Epithelial cell of proximal tubule (primary cell): ENCODE measurements around the gene NAT9. TPM values are rescaled to one million over a fixed set of nuclear protein-coding genes. Genes with fewer than 3 reads are reported as not detected.

ENCODE experiments used
- DNase-seq: peaks from one replicate; pipeline ENCODE4 v3.0.0-alpha.2; 2011; ENCODE audit warnings: low read depth
- H3K4me3 ChIP-seq: 2 replicates; pipeline ENCODE4 v1.5.1; 2011; ENCODE audit warnings: low read depth, mild to moderate bottlenecking, low read length
- CTCF ChIP-seq: conservative IDR thresholded peaks from 2 replicates; pipeline ENCODE4 v1.5.1; 2012; ENCODE audit warnings: low read depth, mild to moderate bottlenecking, low read length
- total RNA-seq: library from RNA; depleted of rRNA; stranded (reverse); fragments of >200 nt; gene quantifications from 2 replicates; pipeline ENCODE4 v1.2.3, GENCODE V29; 2015

The NAT9 gene
- 18.2 and 24.5 TPM in 2 replicates for total RNA-seq

- DNase-seq = no peak
- TF ChIP-seq CTCF = no peak
- H3K4me3 ChIP-seq = peak within 1 kb of the TSS; percentile 93
These were observed at the start of gene NAT9 for GRCh38 chr17:74776044-74776962. Gene NAT9 (minus strand): TSS chr17:74776345. CDS start chr17:74775698, 647 bp downstream.

GRCh38 chr17:74824961-74825627 is 48.9 kb upstream of the NAT9 start:
- DNase-seq = no peak
- no peak for TF ChIP-seq CTCF
- H3K4me3 ChIP-seq = no peak overlapping the region

GRCh38 chr17:74822939-74823367 is 46.8 kb upstream of the NAT9 start:
- no peak for TF ChIP-seq CTCF
- no peak for DNase-seq
- H3K4me3 ChIP-seq = no peak overlapping the region

- no peak overlapping the region for H3K4me3 ChIP-seq
- TF ChIP-seq CTCF = no peak
- no peak for DNase-seq
These were observed 46.3 kb upstream of the NAT9 start for GRCh38 chr17:74822335-74822938.

GRCh38 chr17:74821655-74822334 is 45.6 kb upstream of the NAT9 start:
- no peak for TF ChIP-seq CTCF
- H3K4me3 ChIP-seq = no peak overlapping the region
- no peak for DNase-seq

- TF ChIP-seq CTCF = no peak
- H3K4me3 ChIP-seq = no peak overlapping the region
- DNase-seq = no peak
These were observed 43.8 kb upstream of the NAT9 start for GRCh38 chr17:74819801-74820436.
